Subcutaneous adipose tissue (tissue), 4 donors: ENCODE results near the gene FARSA. TPM values are rescaled to one million over a fixed set of nuclear protein-coding genes. Genes with fewer than 3 reads are reported as not detected.

ENCODE experiments used
- total RNA-seq, 4 donors: library from RNA; depleted of rRNA; stranded (reverse); fragments of >200 nt; gene quantifications; one replicate each; pipeline ENCODE4 v1.1.0, GENCODE V29; 2016
- TF ChIP-seq, protein P1 (sequence below): fragments of 450-650 bp; IDR thresholded peaks from one replicate; pipeline ENCODE4 v1.5.1; 2016; ENCODE audit warnings: low read depth, mild to moderate bottlenecking, control low read depth, antibody characterized with exemption, moderate library complexity

Gene FARSA
- total RNA-seq, 4 donors from 2014 or later: 20.1 to 28.6 (median 22.9) TPM

DNA sequence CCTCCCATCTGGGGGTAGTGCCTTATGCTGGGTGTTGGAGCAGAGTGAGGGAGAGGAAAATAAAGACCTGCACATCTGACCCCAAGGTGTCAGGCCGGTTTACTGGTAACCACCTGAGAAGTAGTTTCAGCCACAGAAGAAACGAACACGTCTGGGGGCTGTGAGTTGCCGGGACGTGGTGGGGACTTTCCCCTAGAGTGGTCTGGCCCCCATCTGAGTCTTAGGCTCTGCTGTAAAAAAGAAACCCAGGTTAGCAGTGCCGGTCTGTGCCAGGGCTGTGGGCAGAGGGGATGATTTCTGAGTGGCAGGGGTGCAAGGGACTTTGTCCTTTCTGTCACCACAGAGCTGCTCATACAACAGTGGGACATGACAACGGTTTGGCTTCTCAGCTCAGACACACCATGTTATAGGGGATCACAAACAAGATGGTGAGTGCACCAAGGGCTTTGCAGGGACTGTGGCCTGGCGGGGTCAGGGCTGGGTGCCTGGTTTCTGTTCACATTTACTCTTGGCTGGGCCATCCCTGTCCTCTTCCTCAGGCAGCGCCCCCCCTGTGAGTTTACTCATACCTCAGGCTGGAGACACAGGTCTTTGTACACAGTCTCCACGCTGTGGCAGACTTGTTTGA is 33.5 kb downstream of the FARSA start:
- TF ChIP-seq, protein P1, sequence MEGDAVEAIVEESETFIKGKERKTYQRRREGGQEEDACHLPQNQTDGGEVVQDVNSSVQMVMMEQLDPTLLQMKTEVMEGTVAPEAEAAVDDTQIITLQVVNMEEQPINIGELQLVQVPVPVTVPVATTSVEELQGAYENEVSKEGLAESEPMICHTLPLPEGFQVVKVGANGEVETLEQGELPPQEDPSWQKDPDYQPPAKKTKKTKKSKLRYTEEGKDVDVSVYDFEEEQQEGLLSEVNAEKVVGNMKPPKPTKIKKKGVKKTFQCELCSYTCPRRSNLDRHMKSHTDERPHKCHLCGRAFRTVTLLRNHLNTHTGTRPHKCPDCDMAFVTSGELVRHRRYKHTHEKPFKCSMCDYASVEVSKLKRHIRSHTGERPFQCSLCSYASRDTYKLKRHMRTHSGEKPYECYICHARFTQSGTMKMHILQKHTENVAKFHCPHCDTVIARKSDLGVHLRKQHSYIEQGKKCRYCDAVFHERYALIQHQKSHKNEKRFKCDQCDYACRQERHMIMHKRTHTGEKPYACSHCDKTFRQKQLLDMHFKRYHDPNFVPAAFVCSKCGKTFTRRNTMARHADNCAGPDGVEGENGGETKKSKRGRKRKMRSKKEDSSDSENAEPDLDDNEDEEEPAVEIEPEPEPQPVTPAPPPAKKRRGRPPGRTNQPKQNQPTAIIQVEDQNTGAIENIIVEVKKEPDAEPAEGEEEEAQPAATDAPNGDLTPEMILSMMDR: no peak

DNA sequence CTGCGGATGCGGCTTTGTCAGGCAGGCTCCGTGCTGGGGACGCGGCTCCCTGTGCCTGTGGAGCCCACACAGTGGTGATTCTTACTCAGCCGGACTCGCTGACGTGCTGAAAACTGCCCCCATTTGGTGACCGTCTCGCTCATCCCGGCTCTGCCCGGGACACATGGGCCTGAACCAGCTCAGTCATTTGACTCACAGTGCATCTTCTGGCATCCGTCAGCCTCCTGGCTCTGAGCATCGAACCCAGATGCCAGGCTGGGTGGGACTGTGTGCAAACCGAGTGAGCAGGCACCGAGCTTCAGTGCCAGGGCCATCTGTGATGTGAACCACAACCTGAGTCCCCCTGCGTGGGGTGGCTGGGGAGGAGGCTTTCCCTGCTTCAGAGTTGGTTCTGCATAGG is 37.1 kb downstream of the FARSA start:
- TF ChIP-seq, protein P1: no peak

- TF ChIP-seq, protein P1: no peak
Observed at GRCh38 chr19:12893582-12893981, 39.9 kb downstream of the FARSA start.

DNA sequence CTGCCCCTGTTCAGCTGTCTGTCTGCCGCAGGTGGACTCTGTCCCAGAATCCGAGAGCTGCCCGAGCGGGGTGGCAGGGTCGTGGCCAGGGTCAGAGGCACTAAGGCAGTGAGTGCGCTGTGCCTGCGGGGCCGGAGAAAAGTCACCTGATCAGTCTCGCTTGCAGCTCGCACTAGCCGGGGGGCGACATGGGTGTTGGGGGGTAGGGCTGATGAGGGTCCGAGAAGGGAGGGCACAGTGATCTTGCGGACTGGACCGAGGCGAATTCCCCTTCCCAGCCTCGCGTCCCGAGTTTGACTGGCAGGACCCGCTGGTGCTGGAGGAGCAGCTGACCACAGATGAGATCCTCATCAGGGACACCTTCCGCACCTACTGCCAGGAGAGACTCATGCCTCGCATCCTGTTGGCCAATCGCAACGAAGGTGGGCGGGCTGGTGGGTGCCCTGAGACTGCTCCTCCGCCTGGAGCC is 41.9 kb downstream of the FARSA start:
- TF ChIP-seq, protein P1: no peak

DNA sequence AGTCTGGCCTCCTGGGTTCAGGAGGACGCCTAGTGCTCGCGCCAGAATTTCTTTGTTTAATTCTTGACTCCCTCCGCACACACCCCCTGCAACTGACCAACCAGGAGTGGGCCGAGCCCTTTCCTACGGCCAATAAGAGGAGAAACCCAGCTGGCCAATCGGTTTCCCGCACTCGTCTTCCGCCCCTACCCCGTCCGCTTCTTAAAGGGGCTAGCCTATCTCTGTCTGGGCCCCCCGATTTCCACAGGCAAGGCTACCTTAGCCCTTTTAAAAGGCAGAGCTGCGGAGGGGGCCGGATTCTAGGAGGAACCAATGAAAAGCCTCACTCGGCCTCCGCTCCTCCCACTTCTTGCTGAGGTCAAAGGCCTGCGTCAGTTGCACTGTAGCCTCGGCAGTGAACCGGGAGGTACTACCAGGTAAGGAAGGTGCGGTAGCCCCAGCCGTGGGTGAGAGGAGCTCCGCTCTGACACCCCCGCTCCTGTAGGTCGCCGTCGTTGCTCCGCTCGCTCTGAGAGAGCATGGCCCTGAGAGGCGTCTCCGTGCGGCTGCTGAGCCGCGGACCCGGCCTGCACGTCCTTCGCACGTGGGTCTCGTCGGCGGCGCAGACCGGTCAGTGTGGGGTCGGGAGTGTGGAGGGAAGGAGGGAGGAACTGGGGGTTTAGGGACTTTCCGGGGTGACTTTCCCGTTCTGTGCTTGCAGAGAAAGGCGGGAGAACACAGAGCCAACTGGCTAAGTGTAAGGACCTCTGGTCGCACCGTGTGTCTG is 42.5 kb downstream of the FARSA start, which contains the start of gene GCDH:
TSS of gene GCDH (plus strand) at position 374 of the 766 bp plus-strand sequence. CDS start at position 519, 145 bp downstream.
- TF ChIP-seq, protein P1: no peak

DNA sequence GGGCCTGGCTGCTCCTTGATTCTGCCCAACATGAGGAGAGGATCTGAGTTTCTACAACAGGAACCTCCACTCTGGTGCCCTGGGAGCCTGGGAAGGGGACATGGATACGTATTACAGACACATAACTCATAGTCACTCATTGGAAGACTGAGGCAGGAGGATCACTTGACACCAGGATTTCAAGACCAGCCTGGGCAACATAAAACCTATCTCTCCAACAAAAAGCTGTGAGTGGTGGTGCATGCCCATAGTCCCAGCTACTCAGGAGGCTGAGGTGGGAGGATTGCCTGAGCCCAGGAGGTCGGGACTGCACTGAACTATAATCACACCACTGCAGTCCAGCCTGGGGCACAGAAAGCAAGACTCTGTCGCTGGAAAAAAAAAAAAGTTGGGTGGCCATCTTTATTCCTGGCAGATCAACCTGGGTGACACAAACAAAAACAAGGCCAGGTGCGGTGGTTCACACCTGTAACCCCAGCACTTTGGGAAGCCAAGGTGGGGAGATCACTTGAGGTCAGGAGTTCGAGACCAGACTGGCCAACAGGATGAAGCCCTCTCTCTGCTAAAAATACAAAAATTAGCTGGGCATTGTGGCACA is 45.4 kb downstream of the FARSA start:
- TF ChIP-seq, protein P1: no peak
